Right forelimb (tissue), 1 donor: ENCODE results near the gene CRYBB2.
A peak's percentile ranks its signal among the peaks of the same experiment; 100 is the strongest.
"Not testable (repeated sequence)": the region's sequence is repeated elsewhere in the genome, so short reads cannot be mapped to it uniquely, and the experiment has no call there.

Experiments used
- DNase-seq: peaks from one replicate; pipeline ENCODE4 v3.0.0-alpha.2; 2018

The CRYBB2 gene

DNA sequence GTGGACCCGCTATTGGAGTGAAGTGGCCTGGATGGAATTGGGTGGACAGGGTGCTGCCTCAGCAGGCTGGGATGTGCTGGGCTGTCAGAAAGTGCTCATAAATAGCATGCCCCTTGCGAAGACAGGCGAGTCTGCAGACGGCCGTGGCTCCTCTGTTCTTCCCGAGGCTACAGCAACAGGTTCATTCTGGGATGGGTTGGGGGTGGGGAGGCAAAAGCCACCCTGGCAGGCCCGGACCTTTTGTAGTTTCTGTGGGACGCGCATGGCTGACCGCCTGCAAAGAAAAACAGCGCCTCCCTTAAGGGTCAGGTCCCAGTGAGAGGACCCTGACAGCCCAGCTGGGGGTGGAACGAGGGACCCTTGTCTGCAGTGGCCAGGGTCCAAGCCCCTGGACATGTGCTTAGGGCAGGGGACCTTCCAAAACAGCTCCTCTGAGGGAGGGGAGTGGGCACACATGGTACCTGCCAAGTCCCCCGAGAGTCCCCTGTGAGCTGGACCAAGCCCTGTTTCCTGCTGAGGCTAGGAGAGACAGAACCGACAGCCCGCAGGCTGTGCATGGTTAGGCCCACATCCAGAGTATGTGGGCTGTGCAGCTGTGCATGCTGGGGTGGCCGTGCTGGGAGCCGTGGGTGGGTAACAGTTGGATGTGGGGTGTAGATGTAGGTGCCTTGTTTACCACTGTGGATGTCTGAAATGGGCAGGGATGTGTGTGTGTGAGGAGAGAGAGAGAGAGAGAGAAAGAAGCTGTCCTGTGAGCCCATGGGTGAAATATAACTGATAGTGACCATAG lies 19.5 kb upstream of the CRYBB2 start, which contains the start of gene CRYBB3:
Gene CRYBB3 (plus strand): TSS at position 128 of the 790 bp plus-strand sequence. CDS start 1,539 bp downstream, outside the sequence.
- no peak for DNase-seq

DNA sequence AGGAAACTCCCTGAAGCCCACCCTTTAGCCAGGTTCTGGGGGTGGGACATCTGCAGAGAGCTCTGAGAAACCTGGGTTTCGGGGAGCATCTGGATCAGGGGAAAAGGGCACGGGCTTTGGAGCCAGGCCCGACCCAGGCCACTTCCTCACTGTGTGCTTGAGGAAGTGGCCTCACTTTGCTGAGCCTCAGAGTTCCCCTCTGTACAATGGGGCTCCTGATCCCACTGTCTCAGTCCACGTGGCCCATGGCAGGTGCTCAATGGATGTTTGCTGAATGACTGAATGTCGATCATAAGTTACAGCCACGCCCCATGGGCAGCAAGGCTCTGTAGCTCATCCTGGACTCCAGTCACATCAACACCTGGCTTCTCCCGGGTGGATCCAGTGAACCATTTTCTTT lies 18.5 kb upstream of the CRYBB2 start:
- no peak for DNase-seq

DNA sequence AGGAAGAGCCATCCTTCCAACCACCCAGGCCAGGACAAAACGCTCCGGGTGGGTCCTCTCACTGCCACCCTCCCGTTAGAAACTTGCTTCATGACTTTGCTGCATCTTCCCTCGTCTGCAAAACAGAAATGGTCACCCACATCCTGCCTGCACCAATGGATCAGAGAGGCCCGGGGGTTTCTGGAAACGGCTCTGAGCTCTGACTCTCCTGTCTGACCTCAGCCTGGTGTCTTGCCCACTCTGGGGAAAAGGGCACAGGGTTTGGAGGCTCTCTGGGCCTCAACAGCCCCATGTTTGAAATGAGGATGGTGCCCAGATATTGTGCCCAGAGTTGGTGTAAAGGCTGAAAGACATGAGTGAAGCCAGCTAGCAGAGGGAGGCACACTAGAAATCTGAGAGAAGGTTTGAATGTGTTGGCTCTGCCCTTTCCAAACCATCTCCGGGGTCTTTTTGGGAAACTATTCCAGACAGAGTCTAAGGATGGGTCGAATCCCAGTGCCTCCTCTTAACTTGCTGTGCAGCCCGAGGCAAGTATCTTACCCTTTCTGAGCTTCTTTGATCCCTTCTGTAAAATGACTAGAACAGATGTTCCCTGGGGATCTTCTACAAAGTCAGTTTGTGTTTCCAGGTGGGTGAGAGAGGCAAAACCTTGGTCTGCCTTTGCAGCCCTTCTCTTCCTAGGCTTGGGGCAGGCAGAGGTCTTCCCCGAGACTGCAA lies 17.7 kb upstream of the CRYBB2 start:
- DNase-seq: no peak

DNA sequence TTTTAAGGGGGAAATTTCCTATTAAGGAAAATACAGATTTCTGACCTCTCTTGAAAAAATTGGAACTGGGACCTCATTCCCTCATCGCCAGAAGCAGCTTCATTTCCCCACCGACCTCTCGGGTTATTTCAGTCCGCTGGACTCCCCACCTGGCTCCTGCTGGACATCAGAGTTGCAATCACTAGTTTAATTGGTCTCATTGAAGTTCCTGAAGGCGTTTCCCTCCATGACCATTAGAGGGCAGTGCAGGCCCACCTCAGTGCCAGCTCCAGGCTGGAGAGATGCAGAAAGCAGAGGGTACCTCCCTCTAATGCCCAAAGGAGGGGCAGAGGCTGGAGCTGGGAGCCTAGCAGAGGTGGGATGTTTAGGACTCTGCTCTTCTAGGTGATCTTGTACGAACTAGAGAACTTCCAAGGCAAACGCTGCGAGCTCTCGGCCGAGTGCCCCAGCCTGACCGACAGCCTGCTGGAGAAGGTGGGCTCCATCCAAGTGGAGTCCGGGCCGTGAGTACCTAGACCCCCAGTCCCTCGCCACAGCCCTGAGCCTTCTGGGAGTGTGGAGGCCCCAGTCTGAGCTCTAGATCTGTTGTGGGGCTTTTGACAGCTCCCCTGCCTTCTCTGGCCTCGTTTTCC lies 17.0 kb upstream of the CRYBB2 start:
- DNase-seq: peak; percentile 65

DNA sequence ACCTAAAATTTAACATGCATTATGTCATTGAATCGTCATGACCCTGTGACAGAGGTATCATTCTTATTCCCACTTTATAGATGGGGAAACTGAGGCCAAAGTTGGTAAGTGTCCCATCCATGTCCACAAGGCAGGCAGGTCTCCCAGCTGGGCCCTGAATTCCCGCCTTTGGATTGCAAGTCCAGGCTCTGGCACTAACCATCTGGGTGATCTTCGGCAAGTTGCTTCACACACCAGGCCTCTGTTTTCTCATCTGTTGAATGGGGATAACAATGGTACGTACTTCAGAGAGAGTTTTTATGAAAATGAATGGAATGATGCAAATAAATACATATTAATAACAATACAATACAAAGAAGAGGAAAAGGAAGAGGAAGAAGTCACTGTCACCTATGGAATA lies 16.4 kb upstream of the CRYBB2 start:
- DNase-seq: no peak

DNA sequence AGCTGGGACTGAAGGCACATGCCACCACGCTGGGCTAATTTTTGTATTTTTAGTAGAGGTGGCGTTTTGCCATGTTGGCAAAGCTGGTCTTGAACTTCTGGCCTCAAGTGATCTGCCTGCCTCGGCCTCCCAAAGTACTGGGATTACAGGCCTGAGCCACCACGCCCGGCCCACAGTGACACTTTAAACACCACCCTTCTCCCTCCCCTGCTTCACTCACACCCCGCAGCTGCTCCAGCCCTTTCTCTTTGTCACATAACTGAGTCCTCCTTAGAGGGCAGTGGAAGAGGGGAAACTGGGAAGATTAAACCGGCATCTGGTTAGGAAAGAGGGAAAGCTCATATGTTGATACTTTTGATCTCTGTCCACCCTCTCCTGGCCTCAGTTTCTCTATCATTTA lies 14.9 kb upstream of the CRYBB2 start:
- DNase-seq: not testable (repeated sequence)

DNA sequence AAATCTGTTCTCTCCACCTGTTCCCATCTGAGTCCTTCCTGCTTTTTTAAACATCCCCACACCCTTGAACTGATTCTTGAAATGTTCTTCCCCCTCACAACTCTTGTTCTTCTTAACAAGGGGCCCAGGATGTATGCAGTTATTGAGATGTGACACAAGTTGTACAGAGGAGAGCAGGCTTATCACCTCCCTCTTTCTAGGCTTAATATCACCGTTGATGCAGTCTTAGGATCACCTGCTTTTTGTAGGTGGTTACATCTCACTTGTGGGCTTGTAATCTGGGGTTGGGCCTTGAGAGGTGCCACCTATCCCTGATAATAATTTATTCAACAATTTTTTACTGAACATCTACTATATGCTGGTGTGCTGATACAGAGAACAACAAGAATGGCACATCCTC lies 13.6 kb upstream of the CRYBB2 start:
- DNase-seq: no peak

DNA sequence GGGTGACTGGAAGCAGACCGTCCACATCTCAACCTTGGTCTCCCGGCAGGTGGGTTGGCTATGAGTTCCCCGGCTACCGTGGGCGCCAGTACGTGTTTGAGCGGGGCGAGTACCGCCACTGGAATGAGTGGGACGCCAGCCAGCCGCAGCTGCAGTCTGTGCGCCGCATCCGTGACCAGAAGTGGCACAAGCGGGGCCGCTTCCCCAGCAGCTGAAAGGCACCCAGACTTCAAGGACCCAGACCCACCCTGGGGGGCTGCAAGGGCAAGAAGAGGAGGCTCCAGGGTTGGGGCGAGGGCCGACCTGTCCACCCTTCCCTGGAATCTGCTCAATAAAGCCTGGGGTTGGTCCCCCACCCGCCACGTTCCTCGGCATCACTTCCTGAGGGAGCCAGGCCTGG lies 12.4 kb upstream of the CRYBB2 start:
- no peak for DNase-seq

DNA sequence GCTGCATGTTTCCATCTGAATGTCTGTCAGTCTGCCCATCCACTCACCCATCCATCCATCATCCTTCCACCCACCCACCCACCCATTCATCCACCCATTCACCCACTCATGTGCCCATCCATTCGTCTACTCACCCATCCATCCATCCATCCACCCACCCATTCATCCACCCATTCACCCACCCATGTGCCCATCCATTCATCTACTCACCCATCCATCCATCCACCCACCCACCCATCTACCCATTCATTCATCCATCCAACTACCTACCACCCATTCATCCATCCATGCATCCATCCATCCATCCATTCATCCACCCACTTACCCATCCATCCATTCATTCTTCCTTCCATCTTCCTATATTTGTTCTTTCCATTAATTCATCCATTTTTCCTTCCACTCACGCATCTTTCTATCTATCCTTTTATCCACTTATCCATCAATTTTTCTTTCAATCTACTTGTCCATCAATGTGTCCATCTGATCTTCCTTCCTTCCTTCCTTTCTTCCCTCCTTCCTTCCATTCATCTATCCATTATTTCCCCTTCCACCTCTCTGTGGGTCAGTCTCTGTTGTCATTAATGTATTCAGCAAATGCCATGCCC lies 11.8 kb upstream of the CRYBB2 start:
- no peak for DNase-seq

DNA sequence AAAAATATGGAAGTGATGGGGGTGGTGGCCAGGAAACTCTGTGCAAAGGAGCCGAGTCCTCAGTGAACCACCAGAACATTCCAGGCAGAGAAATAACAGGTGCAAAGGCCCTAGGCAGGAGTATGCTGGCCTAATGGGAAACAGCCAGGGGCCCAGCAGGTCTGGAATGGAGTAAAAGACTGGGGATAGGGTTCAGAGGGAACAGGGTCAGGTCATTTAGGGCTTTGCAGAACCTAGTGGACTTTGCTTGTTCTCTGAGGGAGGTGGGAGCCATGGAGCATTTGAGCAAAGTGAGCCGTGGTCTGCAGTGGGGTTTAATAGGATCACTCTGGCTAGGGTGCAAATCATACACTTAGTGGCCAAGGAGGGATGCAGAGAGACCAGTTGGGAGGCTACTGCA lies 11.1 kb upstream of the CRYBB2 start:
- no peak for DNase-seq

DNA sequence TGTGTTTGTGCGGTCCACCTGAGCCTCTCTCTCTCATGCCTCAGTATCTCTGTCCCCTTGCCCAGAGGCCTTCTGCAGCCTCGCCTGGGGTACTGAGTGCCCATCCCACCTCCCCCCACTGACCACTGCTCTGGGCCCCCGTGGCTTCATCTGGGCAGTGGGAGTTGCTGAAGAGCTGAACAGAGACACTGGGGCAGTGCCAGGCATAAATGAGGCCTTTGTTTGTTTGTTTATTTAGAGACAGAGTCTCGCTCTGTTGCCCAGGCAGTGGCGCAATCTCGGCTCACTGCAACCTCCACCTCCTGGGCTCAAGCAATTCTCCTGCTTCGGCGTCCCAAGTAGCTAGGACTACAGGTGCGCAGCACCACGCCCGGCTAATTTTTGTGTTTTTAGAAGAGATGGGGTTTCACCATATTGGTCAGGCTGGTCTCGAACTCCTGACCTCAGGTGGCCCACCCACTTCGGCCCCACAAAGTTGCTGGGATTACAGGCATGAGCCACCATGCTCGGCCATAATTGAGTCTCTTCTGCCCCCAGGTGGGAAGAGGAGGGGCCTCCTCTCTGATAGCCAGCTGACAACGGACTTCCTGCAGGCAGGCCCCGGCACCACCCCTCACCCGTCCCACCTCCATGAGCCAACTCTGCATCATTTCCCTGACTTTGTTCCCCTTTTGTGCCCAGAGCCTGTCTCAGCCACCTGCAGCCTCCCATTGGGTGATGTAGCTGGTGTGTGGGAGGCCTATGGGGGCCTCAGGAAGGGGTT lies 10.5 kb upstream of the CRYBB2 start:
- no peak for DNase-seq

DNA sequence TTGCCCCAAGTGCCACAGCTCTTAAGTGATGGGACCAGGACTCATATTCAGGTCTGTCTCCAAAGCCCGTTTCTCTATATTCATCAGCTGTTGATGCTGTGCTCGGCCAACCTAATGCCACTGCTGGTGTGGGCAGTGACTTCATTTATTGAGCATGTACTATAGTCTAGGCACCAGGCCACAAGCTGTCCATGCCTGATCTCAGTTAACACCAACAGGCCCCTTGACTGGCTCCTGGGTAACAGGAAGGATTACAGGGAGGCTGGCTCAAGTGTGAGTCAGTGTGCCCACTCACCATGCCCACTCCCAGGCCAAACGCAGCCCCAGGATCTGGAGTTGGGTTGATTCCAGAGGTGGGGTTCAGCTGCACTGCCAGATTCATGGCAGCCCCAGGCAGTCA lies 8.6 kb upstream of the CRYBB2 start:
- DNase-seq: no peak

DNA sequence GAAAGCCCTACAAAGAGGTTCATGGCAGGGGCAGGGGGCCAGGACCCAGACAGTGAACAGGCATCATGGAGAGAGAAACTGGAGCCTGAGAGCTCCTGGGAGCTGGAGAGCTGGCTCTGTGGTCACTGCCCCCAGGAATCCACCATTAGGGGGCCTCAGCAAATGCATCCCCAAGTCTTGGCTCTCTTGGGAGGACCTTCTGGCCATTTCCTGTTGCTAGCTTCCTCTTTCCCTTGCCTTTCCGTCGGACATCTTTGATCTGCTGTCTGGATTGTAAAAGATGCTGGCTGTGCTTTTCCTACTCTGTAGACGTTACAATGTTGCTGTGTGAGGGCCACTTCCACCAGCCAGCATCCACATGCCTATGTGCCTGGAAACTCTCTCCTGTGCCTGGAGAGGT lies 7.1 kb upstream of the CRYBB2 start:
- no peak for DNase-seq

DNA sequence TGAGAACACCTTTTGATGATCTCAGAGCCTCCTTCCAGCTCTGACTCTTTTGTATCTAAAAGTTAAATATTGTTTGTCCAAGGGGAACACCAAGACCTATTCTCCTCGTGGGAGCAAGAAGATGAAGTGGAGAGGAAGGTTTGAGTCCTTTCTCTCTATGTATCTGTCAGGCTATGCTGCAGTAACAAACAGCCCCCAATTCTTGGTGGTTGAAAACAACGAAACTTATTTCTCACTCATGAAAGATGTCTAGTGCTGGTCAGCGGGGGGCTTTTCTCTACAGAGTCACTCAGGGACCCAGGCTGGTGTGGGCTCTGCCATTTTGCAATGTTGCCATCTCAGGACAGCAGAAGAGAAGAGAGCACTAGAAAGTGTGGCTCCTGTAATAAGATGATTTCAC lies 6.2 kb upstream of the CRYBB2 start:
- no peak for DNase-seq

DNA sequence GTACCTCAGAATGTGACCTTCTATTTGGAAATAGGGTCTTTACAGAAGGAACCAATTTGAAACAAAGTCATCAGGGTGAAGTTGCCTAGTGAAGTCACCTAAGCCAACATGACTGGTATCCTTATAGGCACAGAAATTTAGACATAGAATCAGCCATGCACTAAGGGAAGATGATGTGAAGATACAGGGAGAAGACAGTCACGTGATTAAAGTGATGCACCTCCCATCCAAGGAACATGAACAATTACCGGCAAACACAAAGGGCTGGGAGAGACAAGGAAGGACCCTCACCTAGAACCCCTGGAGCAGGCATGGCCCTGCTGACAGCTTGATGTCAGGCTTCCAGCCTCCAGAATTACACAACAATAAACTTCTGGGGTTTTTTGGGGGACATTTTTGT lies 3.2 kb upstream of the CRYBB2 start:
- no peak for DNase-seq

DNA sequence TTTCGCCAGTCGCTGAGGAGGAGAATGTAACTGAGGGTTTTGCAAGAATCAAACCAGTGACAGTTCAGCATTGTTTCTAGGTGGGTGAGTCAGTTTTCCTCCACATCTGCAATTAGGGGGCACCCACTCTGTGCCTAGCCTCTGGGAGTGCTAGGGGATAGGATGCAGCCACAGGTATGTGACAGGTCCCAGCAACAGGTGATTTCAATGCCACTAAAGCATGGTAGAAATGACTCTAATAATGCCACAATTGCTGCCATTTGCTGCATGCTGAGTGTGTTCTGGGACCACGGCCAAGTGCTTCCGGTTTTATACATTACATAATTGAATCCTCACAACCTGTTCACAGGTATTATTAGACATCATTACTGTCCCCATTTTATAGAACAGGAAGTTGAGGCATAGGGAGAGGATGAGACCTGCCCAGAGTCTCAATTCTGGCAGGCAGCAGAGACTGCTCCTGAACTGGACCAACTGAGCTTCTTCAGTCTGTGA lies 556 bp downstream of the CRYBB2 start:
- no peak for DNase-seq

DNA sequence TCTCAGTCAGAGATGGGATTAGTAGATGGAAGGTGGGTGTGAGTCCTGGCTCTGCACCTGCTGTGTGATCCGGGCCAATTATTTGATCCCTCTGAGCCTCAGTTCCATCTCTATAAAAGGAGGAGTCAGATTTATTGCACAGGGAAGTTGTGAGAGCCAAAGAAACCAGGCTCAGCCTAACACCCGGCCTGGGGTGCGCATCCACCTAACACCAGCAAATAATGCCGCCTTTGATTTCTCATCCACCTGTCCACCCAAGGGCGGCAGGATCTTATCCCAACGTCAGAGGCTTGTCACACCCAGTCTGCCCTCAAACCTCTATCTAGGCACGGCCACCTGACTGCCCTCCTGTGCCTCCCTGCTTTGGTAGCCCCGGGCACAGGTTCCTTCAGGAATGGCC lies 2.4 kb downstream of the CRYBB2 start:
- DNase-seq: no peak

DNA sequence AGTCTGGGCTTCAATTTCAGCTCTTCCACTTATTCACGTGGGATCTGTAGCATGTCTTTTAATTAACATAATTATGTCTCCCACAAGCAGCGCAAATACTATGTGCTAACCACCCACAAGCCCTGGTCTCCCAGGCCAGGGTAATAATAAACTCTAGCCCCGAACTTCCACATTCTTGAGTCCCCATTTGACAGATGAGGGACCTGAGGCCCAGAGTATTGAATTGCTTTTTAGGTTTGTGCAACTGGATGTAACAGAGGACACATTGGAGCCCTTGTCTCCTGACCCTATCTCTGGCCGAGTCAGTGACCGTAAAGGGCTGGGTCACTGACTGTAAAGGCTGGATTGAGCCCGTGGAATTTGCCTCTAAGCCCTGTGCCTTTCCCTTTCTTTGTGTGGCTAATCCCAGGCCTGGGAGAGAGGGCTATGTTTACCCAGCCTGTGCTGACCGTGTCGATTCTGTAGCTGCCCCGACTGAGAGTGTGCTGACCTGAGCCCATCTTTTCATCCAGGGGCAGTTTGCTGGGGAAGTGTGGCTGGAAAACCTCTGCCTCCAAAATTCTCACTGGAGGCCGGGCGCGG lies 3.9 kb downstream of the CRYBB2 start:
- no peak for DNase-seq

DNA sequence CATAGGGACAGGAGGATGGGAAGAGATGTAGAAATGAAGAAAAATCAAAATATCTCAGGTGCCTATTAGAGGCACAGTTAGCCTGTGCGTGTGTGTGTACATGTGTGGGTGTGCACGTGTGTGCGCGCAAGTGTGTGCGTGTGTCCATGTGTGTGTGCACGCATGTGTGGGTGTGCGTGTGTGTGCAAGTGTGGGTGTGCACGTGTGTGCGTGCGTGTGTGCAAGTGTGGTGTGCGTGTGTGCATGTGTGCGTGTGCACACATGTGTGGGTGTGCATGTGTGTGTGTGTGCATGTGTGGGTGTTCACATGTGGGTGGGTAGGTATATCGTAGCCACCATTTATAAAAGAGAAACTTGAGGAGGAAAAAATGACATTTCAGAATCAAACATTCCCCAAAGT lies 9.4 kb downstream of the CRYBB2 start:
- DNase-seq: no peak

DNA sequence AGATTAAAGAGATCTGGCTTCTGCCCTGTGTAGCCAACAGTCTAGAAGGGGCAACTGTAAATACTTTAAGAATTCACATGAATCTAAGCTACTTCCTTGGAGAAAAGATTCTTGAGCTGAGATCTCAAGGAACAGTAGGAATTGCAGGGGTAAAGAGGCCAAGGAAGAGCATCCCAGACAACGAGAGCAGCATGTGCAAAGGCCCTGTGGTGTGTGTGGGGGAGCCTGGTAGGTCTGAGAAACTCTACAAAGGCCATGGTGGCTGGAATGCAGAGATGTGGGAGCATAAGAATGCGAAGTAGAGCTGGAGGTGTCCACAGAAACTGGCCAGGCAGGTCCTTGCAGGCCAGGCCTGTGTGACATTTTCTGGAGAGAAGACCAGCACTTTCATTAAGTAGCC lies 11.3 kb downstream of the CRYBB2 start:
- not testable (repeated sequence) for DNase-seq

DNA sequence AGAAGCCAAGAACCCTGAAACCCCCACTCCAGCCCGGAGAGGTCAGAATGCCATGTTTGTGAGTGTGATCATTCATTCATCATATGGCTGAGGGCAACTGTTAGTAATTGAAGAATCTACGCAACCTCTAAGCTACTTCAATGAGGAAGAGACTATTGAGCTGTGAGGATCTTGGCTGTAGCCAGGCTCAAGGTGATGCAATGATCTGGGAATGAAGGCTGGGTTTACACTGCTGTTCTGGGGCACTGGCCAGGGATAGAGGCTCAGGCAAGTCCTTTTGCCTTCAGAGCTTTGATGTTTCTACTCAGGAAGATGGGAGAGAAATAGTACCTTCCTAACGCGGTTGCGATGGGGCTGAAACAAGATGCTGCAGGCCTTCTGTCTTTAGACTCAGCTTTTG lies 12.9 kb downstream of the CRYBB2 start:
- DNase-seq: no peak

DNA sequence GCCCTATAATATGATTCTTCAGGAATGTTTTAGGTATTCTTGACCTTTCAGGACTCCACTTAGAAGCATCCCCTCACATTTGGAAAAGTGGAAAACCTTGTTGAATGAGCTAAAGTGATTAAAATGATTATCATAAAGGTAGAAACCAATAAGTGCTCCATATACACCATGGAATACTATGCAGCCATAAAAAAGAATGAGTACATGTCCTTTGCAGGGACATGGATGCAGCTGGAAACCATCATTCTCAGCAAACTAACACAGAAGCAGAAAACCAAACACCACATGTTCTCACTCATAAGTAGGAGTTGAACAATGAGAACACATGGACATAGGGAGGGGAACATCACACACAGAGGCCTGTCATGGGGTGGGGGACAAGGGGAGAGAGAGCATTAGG lies 14.3 kb downstream of the CRYBB2 start:
- DNase-seq: not testable (repeated sequence)
